ENCODE data around the gene ZNF268.
"Not testable (repeated sequence)": the region's sequence is repeated elsewhere in the genome, so short reads cannot be mapped to it uniquely, and the experiment has no call there.

Gene ZNF268

GRCh38 chr12:133226690-133227089 is 45.4 kb downstream of the ZNF268 start:
- in situ Hi-C loops (cut with MboI; ENCODE audit: low sequenced_read_pairs) = no loop called here

GRCh38 chr12:133227281-133227852 is 46.1 kb downstream of the ZNF268 start:
- in situ Hi-C loops (cut with MboI; ENCODE audit: low sequenced_read_pairs) = no loop called here

- in situ Hi-C loops (cut with MboI; ENCODE audit: low sequenced_read_pairs) = no loop called here
Observed at GRCh38 chr12:133231001-133231400, 49.7 kb downstream of the ZNF268 start.

GRCh38 chr12:133233006-133233405 is 51.7 kb downstream of the ZNF268 start:
- in situ Hi-C loops (cut with MboI; ENCODE audit: low sequenced_read_pairs) = no loop called here

- in situ Hi-C loops (cut with MboI; ENCODE audit: low sequenced_read_pairs) = no loop called here
Observed at GRCh38 chr12:133233993-133234564, 52.8 kb downstream of the ZNF268 start.

- in situ Hi-C loops (cut with MboI; ENCODE audit: low sequenced_read_pairs) = no loop called here
Observed at GRCh38 chr12:133234971-133235370, 53.7 kb downstream of the ZNF268 start.

- in situ Hi-C loops (cut with MboI; ENCODE audit: low sequenced_read_pairs) = no loop called here
Observed at GRCh38 chr12:133235401-133236112, 54.3 kb downstream of the ZNF268 start, which contains the start of gene ANHX. ANHX (minus strand) TSS chr12:133235877; CDS start chr12:133234356, 1,521 bp downstream.

- in situ Hi-C loops (cut with MboI; ENCODE audit: low sequenced_read_pairs) = no loop called here
Observed at GRCh38 chr12:133236144-133236543, 54.8 kb downstream of the ZNF268 start.

- in situ Hi-C loops (cut with MboI; ENCODE audit: low sequenced_read_pairs) = no loop called here
Observed at GRCh38 chr12:133236556-133236955, 55.3 kb downstream of the ZNF268 start.

GRCh38 chr12:133251732-133252131 is 70.4 kb downstream of the ZNF268 start:
- in situ Hi-C loops (cut with MboI; ENCODE audit: low sequenced_read_pairs) = no loop called here

- in situ Hi-C loops (cut with MboI; ENCODE audit: low sequenced_read_pairs) = not testable (repeated sequence)
Observed at GRCh38 chr12:133255833-133256232, 74.5 kb downstream of the ZNF268 start.

- in situ Hi-C loops (cut with MboI; ENCODE audit: low sequenced_read_pairs) = no loop called here
Observed at GRCh38 chr12:133256321-133256720, 75.0 kb downstream of the ZNF268 start.

- in situ Hi-C loops (cut with MboI; ENCODE audit: low sequenced_read_pairs) = no loop called here
Observed at GRCh38 chr12:133264173-133264572, 82.9 kb downstream of the ZNF268 start.
